Measurements from ENCODE around the gene KIF3A.

The KIF3A gene

GRCh38 chr5:132770476-132771159 is 33.3 kb upstream of the KIF3A start:
- DNase-seq = no peak

DNA sequence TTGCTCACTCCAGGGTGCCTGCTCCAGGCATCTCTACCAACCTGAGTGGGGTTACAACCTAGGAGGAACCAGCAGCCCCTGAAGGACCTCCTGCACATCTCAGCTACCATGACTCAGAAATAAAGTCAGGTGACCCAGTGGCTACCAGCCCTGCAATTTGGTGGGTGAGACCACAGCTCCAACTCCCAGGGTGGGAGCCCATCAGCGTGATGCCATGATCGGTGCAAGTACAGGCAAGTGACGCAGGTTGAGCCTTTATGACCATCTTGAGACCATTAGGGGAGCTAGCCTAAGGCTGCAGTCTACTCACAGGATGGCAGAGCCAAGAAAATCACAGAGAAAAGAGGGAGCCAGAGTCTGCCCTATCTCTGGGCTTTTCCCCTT is 31.1 kb upstream of the KIF3A start:
- DNase-seq = no peak

DNA sequence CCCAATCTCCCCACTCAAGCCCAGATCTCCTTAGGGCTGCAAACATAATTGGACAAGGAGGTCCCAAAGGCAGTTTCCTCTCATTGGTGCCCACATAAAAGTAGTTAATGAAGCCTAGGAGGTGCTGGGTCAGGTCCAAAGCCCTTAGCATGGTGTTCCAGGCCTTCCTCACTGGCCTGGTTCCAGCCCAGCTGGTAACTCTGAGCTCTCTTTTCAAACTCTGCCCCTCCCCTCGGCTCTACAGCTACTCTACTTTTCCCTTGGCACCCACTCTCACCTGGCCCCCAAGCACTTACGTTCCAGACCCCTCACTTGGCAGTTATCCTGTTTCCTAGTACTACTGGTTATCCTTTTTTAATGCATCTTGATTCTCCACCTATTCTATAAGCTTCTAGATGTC is 29.8 kb upstream of the KIF3A start:
- DNase-seq = no peak

GRCh38 chr5:132766806-132767055 is 29.4 kb upstream of the KIF3A start:
- DNase-seq = no peak

DNA sequence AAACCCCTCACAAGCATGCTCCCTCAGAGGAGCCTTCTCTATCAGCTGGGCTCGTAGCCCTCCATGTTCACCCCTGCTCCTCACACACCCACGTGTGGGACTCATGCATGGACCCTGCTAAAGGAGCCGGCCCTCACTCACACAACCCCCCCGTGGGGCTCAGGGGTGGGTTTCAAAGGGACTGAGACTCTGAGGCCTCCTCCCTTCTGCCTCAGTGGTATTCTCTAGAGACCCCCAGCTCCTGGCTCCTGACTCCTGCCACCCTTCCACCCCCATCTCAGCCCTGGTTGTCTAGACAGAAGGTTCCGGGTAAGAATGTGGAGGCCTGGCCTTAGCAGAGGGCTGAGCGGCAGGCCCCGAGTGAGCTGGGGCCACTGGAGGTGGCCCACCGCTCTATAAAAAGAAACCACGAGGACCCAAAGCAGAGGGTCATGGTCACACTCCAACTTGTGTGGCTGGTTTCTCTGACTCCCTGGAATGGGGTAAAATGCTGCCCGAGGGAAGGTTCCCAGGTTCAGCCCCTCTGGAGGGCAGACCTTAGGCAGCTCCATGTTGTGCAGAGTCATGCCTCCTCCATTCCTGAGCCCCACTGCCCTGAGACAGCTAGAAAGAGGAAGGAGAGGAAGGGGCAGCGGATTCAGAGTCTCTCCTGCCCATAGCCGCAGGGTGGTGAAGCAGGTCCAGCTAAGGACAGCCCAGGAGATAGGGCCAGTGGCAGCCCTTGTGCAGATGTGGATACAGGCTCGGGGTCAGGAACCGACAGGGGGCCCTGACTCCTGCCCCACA is 28.9 kb upstream of the KIF3A start:
- no peak for DNase-seq

GRCh38 chr5:132765311-132766019 is 28.1 kb upstream of the KIF3A start:
- no peak for DNase-seq

DNA sequence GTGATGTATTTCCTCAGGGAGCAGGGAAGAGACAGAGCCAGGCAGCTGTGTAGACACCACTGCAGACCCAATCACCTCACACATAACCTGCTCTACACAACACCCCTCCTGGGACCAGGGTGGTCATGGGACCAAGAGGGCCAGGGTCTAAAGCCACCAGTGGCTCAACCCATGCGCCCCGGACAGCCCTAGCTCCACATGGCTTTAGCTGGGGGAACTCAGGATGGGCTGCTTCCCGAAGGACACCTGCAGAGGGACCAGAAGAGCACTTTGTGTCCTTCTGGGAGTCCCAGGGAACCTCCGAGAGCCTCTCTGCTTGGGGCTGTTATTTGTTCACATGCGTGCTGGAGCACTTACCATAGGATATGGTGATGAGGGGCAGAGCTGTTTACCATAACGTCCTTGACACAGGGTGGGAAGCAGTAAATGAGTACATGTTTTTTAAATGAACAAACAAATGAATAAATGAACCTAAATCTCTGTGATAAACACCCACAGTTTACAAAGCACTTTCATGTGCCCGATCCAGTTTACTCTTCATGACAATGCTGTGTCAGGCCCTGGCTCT is 27.4 kb upstream of the KIF3A start:
- no peak for DNase-seq

DNA sequence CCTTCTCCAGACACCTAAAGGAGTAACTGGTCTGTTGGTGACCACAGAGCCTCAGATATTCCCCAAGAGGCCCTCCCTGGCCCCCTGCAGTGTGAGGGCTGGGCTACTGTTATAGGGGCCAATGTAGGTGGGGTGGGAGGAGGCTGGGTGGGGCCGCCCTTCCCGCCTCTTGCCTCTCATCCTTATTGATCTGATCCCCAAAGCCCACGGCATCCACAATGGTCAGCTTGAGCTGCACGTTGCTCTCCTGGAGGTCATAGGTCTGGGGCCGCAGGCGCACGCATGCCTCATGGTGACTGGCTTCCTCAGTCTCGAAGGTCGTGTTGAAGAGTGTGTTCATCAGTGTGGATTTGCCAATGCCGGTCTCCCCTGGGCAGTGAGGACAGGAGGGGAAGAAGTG is 26.7 kb upstream of the KIF3A start:
- DNase-seq = no peak

GRCh38 chr5:132763181-132764036 is 26.1 kb upstream of the KIF3A start:
- DNase-seq = no peak

DNA sequence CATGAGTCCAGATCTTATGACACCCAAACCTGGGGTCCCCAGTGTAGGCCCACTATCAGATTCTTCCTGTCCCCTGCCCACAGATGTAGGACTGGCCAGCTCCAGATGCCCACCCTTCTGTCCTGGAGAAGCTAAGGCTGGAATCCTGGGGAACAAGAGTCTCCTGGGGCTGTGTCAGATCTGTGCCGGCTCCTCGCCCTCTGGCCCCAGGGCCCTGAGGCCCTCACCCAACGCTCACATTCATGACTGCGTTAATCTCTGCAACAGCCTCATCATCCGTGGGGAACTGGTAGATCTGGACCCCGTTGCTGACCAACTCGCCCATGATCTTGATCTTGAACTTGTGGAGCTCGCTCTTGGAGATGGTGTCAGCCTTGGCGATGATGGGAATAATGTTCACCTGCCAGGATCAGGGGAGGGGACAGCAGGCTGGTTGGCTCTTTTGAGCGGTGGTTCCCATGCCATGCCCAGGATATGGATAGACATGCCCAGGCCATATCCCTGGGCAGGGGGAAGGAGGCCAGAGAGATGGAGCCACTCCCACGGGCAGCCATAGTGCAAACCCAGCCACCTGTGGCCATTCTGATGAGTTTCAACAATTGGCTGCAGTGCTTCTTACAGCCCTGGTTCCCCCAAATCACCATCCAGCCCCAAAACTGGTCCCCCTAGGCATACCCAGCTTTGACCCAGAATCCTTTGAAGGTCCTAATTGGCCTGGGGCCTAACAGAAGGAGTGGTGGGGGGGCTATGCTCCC is 25.1 kb upstream of the KIF3A start:
- DNase-seq = no peak

DNA sequence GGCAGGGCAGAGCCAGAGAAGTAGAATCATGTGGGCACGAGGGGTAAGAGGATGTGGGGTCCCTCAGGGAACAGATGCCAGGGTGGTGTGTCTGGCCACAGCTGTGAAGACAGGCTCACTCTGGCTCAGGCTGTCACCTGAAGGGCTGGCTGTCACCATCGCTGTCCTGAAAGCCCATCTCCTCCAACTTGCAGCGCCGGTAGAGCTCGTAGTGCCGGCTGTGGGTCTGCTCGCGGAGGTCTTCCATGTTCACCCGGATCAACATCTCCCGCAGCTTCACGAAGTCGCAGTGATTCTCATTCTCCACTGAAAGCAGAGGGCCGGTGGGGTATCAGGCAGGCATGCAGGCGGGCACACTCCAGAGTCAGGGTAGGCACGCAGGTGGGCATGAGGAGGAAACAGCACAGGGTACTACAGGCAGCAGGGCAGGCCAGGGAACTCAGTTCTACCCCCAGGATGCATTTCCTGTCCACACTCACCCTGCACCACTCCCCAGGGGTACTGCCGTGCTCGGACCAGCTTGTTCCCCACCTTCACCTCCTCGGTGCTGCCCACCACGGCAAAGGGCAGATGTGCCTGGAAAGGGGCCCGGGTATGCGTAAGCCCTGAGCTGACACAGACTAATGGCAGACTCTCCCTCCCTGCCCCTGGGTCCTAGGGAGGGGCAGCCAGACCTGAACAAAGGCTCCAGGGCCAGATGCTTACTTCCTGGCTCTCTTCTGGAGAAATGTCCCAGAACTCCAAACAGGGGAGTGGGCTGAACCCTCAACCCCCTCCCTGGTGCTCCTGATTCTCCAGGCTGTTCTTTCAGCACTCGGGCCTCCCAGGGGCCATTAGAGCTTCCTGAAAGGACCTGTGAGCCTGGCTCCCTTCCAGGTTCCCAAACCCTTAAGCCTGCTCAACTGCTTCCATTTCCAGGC is 24.2 kb upstream of the KIF3A start:
- DNase-seq = no peak

DNA sequence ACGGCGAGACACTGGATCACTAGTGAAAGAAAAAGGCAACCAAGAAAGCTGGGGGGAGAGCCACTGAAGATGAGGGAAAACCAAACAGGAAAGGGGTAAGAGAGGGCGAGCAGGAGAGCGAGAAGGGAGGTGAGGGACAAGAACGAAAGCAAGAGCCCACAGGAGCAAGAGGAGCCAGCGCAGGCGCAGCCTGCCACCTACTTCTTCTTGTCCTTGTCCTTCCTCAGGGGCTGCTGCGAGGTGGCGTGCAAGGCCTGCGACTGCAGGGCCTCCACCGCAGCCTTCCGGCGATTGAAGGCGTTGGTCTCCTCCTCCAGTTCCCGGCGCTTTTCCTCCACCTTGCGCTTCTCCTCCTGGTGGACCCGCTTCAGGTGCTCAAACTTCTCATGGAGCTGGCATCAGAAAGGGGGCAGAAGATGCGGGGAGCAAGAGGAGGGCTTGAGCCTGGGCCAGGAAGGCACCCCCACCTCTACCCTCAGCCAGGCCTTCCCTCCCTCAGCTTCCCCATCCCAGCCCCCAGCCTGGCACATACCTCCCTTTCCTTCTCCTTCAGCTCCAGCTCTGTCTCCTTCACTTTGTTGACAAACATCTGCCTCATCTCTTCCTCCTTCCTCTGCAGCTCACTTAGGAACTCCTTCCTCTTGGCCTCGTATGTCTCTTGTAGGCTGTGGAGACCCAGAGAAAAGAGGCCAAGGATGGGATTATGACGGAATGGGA is 23.4 kb upstream of the KIF3A start:
- no peak for DNase-seq

DNA sequence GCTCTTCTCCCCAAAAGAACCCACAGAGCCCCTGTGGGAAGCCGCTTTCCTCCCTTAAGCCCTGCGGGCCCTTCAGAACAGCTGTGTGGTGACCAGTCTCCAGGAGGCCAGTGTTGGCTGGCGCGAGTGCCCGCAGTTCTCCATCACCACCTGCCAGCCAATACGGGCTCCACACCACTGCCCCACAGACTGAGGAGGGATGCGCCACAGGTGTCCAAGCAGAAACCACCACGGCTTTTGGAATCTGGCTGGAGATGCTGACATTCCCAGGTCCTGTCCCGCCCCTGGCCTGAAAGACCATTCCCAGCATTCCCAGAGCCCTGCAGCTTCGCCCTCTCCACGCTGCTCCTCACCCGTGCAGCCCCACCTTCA is 22.7 kb upstream of the KIF3A start:
- DNase-seq = no peak

- no peak for DNase-seq
Observed at GRCh38 chr5:132759114-132760048, 22.0 kb upstream of the KIF3A start.

GRCh38 chr5:132758451-132758850 is 21.1 kb upstream of the KIF3A start:
- DNase-seq = no peak

DNA sequence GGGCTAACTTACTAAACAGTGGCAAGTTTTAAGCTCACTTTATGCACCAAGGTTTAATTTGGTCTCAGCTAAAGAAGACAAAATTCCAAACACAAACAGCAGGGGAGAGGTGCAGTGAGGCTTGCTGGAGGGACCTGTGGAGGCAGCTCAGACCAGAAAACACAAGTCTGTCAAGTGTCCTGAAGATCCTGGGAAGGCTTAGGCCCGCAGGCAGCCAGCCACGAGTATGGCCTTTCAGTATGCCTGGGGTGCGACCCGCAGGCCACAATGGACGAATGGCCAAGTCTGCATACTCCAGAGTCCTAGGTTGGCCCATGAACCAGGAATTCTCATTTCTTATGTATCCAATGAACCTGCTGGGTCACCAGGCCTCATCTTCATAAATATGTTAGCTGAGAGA is 19.2 kb upstream of the KIF3A start:
- no peak for DNase-seq

- DNase-seq = no peak
Observed at GRCh38 chr5:132754947-132755346, 17.6 kb upstream of the KIF3A start.

DNA sequence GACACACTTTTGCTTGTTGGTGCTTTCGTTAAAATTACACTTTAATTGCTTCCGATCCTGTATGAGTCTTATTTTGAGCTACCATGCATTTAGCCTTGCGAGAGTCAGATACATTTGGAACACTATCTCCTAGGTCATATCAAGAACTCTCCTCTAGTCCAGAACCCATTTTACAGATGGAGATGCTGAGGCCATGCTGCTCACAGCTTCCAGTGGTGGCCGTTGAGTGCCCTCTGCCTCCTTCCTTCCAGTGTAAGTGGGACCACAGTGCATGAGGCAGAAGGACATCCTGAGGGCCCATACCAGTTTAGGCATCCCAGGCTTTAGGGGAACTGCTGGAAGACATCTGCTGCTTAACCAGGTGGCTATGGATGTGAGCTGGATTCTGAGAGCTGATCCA is 16.8 kb upstream of the KIF3A start:
- no peak for DNase-seq
